Tibial nerve (tissue), 4 donors: ENCODE measurements around the gene ATP1A4. TPM values are rescaled to one million over a fixed set of nuclear protein-coding genes. Genes with fewer than 3 reads are reported as not detected.

Source experiments
- DNase-seq, 2 donors: peaks; one replicate each; pipeline ENCODE4 v3.0.0-alpha.2; 2019; ENCODE audit warnings: low spot score in 2 of 2
- H3K27ac ChIP-seq, 4 donors: fragments of 200-600 bp; sonication (generic) in 3 of 4; one replicate each; pipeline ENCODE4 v1.5.1; 2017 to 2019; ENCODE audit warnings: mild to moderate bottlenecking in 1 of 4
- H3K27me3 ChIP-seq, 2 donors: fragments of 200-600 bp; sonication (generic) in 1 of 2; one replicate each; pipeline versions ENCODE4 v1.5.1 to v1.6.0; 2017 to 2019
- H3K36me3 ChIP-seq, 3 donors: fragments of 200-600 bp; sonication (generic); one replicate each; pipeline ENCODE4 v1.5.1; 2018 to 2019
- H3K4me1 ChIP-seq, 4 donors: fragments of 200-600 bp; sonication (generic) in 3 of 4; one replicate each; pipeline ENCODE4 v1.5.1; 2017 to 2019
- H3K4me3 ChIP-seq, 4 donors: fragments of 200-600 bp; sonication (generic) in 3 of 4; one replicate each; pipeline ENCODE4 v1.5.1; 2017 to 2019; ENCODE audit warnings: mild to moderate bottlenecking in 1 of 4, moderate library complexity in 1 of 4
- H3K9me3 ChIP-seq, 4 donors: fragments of 200-600 bp; sonication (generic) in 3 of 4; one replicate each; pipeline ENCODE4 v1.5.1; 2017 to 2019
- CTCF ChIP-seq, 5 experiments: fragments of 200-600 bp in 3 of 5; fragments of 450-650 bp in 2 of 5; sonication (generic) in 3 of 5; IDR thresholded peaks; one replicate each; pipeline ENCODE4 v1.5.1; 2016 to 2019; ENCODE audit warnings: antibody characterized with exemption in 5 of 5, mild to moderate bottlenecking in 3 of 5, moderate library complexity in 2 of 5
- EP300 ChIP-seq, 2 donors: sonication (generic); formaldehyde crosslinking; IDR thresholded peaks; one replicate each; pipeline ENCODE4 v1.6.1; 2017; ENCODE audit warnings: antibody characterized with exemption in 2 of 2, mild to moderate bottlenecking in 1 of 2
- POLR2A ChIP-seq, 2 donors: fragments of 450-650 bp; IDR thresholded peaks; one replicate each; pipeline ENCODE4 v1.6.1; 2017; ENCODE audit warnings: antibody characterized with exemption in 2 of 2, mild to moderate bottlenecking in 2 of 2, moderate library complexity in 2 of 2
- WGBS, 2 donors: methylation state at CpG; one replicate each; pipeline ENCODE4 v1.1.5; 2018; 5-methylcytosine and 5-hydroxymethylcytosine counted together
- total RNA-seq, 4 donors: library from RNA; depleted of rRNA; stranded (reverse); fragments of >200 nt; gene quantifications; one replicate each; pipeline ENCODE4 v1.1.0, GENCODE V29; 2016

ATP1A4 gene
- total RNA-seq, 4 donors from 2014 or later: 0.90 to 5.0 (median 2.1) TPM

- peaks cover 0 to 60% (median 28%) of the 10 kb centered on the region in 4 donors for H3K4me1 ChIP-seq
- H3K4me3 ChIP-seq: peak overlapping the region; percentile 67 to 99 (median 84)
- no peaks in the 10 kb centered on the region for H3K9me3 ChIP-seq
- peak; percentile 23 to 36 for DNase-seq
- TF ChIP-seq POLR2A (IDR thresholded peaks at IDR 0.05): no peak
- TF ChIP-seq CTCF (IDR thresholded peaks at IDR 0.05): no peak
- H3K36me3 ChIP-seq: peaks cover 0 to 31% (median 0%) of the 10 kb centered on the region in 3 donors
- WGBS, 2 donors: 1 to 4% methylated on average over 9 of the region's 9 CpGs
- peak overlapping the region; percentile 59 to 97 (median 92) for H3K27ac ChIP-seq
- H3K27me3 ChIP-seq: no peaks in the 10 kb centered on the region
These were observed 54.6 kb downstream of the ATP1A4 start for GRCh38 chr1:160206036-160206389.

GRCh38 chr1:160206421-160207117, 55.2 kb downstream of the ATP1A4 start:
- WGBS, 2 donors: 48 to 50% methylated on average over 9 of the region's 9 CpGs
- Histone ChIP-seq H3K9me3 (no peaks in the 10 kb centered on the region), H3K27me3 (no peaks in the 10 kb centered on the region), H3K4me3 (peak overlapping the region in 3 of 4 donors; percentile 79 to 99 (median 88)), H3K4me1 (peaks cover 0 to 64% (median 28%) of the 10 kb centered on the region in 4 donors), H3K36me3 (peaks cover 0 to 37% (median 0%) of the 10 kb centered on the region in 3 donors), H3K27ac (peak overlapping the region; percentile 59 to 97 (median 92))
- DNase-seq: no peak
- TF ChIP-seq EP300 (IDR thresholded peaks at IDR 0.05): no peak
- no peak for TF ChIP-seq CTCF (IDR thresholded peaks at IDR 0.05)

- peaks cover 0 to 64% (median 28%) of the 10 kb centered on the region in 4 donors for H3K4me1 ChIP-seq
- peak overlapping the region in 2 of 4 donors; percentile 61 to 93 for H3K27ac ChIP-seq
- H3K27me3 ChIP-seq: no peaks in the 10 kb centered on the region
- H3K9me3 ChIP-seq: no peaks in the 10 kb centered on the region
- no peak overlapping the region for H3K4me3 ChIP-seq
- no peak for DNase-seq
- TF ChIP-seq POLR2A (IDR thresholded peaks at IDR 0.05): no peak
- no peak for TF ChIP-seq CTCF (IDR thresholded peaks at IDR 0.05)
- TF ChIP-seq EP300 (IDR thresholded peaks at IDR 0.05): no peak
- peaks cover 0 to 43% (median 0%) of the 10 kb centered on the region in 3 donors for H3K36me3 ChIP-seq
- 78 to 86% methylated on average over 4 of the region's 4 CpGs for WGBS, 2 donors
These were observed 55.8 kb downstream of the ATP1A4 start for GRCh38 chr1:160207118-160207650.

GRCh38 chr1:160207771-160208556, 56.6 kb downstream of the ATP1A4 start:
- peak overlapping the region in 2 of 4 donors; percentile 61 to 93 for H3K27ac ChIP-seq
- H3K4me1 ChIP-seq: peaks cover 0 to 64% (median 28%) of the 10 kb centered on the region in 4 donors
- H3K27me3 ChIP-seq: no peaks in the 10 kb centered on the region
- peaks cover 0 to 51% (median 5%) of the 10 kb centered on the region in 3 donors for H3K36me3 ChIP-seq
- DNase-seq: no peak
- no peak overlapping the region for H3K4me3 ChIP-seq
- 68 to 71% methylated on average over 9 of the region's 9 CpGs for WGBS, 2 donors
- no peaks in the 10 kb centered on the region for H3K9me3 ChIP-seq
- TF ChIP-seq CTCF (IDR thresholded peaks at IDR 0.05): no peak
- no peak for TF ChIP-seq POLR2A (IDR thresholded peaks at IDR 0.05)
- peak in 1 of 2 donors; percentile 13 for TF ChIP-seq EP300 (IDR thresholded peaks at IDR 0.05)
